OCI-LY1 (cell line): ENCODE data around the gene TSHR.

Source experiments
- H2AFZ ChIP-seq: fragments of 200-600 bp; sonication (generic), shearing (Covaris generic); 2 replicates; pipeline ENCODE4 v1.6.0; 2014; ENCODE audit warnings: antibody characterized with exemption, mild to moderate bottlenecking, low read length
- H3F3A ChIP-seq: fragments of 200-600 bp; sonication (generic), shearing (Covaris generic); 2 replicates; pipeline ENCODE4 v1.6.0; 2014; ENCODE audit warnings: mild to moderate bottlenecking, antibody characterized with exemption, low read length, moderate library complexity; ENCODE audit not compliant: insufficient read depth
- H3K27ac ChIP-seq: fragments of 200-600 bp; sonication (generic); 2 replicates; pipeline ENCODE4 v1.5.1; 2014; ENCODE audit warnings: low read length, mixed run types, mild to moderate bottlenecking, low read depth; ENCODE audit not compliant: poor library complexity, severe bottlenecking
- H3K27me3 ChIP-seq: fragments of 200-600 bp; sonication (generic); 2 replicates; pipeline ENCODE4 v1.6.0; 2014; ENCODE audit warnings: antibody characterized with exemption, mild to moderate bottlenecking, low read length, moderate library complexity; ENCODE audit not compliant: insufficient read depth
- H3K36me3 ChIP-seq: fragments of 200-600 bp; sonication (generic); 2 replicates; pipeline ENCODE4 v1.6.1; 2014; ENCODE audit warnings: mild to moderate bottlenecking, antibody characterized with exemption, low read length, moderate library complexity, mixed read lengths; ENCODE audit not compliant: insufficient read depth
- H3K4me1 ChIP-seq: fragments of 200-600 bp; sonication (generic); 2 replicates; pipeline ENCODE4 v1.5.1; 2014; ENCODE audit warnings: mild to moderate bottlenecking, low read length, moderate library complexity; ENCODE audit not compliant: insufficient read depth, severe bottlenecking
- H3K4me2 ChIP-seq: fragments of 200-600 bp; sonication (generic), shearing (Covaris generic); 2 replicates; pipeline ENCODE4 v1.6.1; 2014; ENCODE audit warnings: low read length
- H3K4me3 ChIP-seq: fragments of 200-600 bp; sonication (generic); 2 replicates; pipeline ENCODE4 v1.5.1; 2014; ENCODE audit warnings: low read length, low read depth, mild to moderate bottlenecking, mixed read lengths; ENCODE audit not compliant: poor library complexity, severe bottlenecking
- H3K79me2 ChIP-seq: fragments of 200-600 bp; shearing (Covaris generic); 2 replicates; pipeline ENCODE4 v1.6.1; 2016; ENCODE audit warnings: mixed run types, low read length, mixed read lengths; ENCODE audit not compliant: insufficient read depth
- H3K9ac ChIP-seq: fragments of 200-600 bp; sonication (generic), shearing (Covaris generic); 2 replicates; pipeline ENCODE4 v1.6.1; 2014; ENCODE audit warnings: mild to moderate bottlenecking, low read length, mixed read lengths
- H3K9me2 ChIP-seq: fragments of 200-600 bp; sonication (generic), shearing (Covaris generic); 2 replicates; pipeline ENCODE4 v1.6.1; 2014; ENCODE audit warnings: low read depth, mild to moderate bottlenecking, low read length, mixed read lengths
- H3K9me3 ChIP-seq: fragments of 200-600 bp; shearing (Covaris generic); 2 replicates; pipeline ENCODE4 v1.6.1; 2014; ENCODE audit warnings: low read length, mixed read lengths
- H4K20me1 ChIP-seq: fragments of 200-600 bp; sonication (generic), shearing (Covaris generic); 2 replicates; pipeline ENCODE4 v1.6.0; 2016; ENCODE audit warnings: mild to moderate bottlenecking, low read length; ENCODE audit not compliant: insufficient read depth
- CTCF ChIP-seq: fragments of 200-600 bp; sonication (generic), shearing (Covaris generic); IDR thresholded peaks from 2 replicates; pipeline ENCODE4 v1.5.1; 2017; ENCODE audit warnings: mild to moderate bottlenecking, antibody characterized with exemption, low read length, moderate library complexity, mixed read lengths
- EZH2 ChIP-seq: fragments of 200-600 bp; sonication (generic), shearing (Covaris generic); IDR thresholded peaks from 2 replicates; pipeline ENCODE4 v1.8.0; 2017; ENCODE audit warnings: borderline replicate concordance, mixed run types, mild to moderate bottlenecking, antibody characterized with exemption, low read length, moderate library complexity, mixed read lengths

The TSHR gene

GRCh38 chr14:80965037-80965436 lies 9.6 kb downstream of the TSHR start:
- Histone ChIP-seq H2AFZ (no peak overlapping the region), H3K36me3 (no peaks in the 10 kb centered on the region), H3F3A (no peaks in the 10 kb centered on the region), H4K20me1 (no peaks in the 10 kb centered on the region), H3K9me2 (no peaks in the 10 kb centered on the region), H3K27ac (no peak overlapping the region), H3K4me3 (no peak overlapping the region), H3K4me2 (no peak overlapping the region), H3K4me1 (peaks cover 10% of the 10 kb centered on the region), H3K79me2 (no peaks in the 10 kb centered on the region), H3K9ac (no peak overlapping the region), H3K9me3 (no peaks in the 10 kb centered on the region), H3K27me3 (no peaks in the 10 kb centered on the region)
- TF ChIP-seq EZH2 (no peak), CTCF (no peak)

GRCh38 chr14:80973931-80974641 lies 18.7 kb downstream of the TSHR start:
- no peak for TF ChIP-seq CTCF
- no peak for TF ChIP-seq EZH2
- H3K9me3 ChIP-seq: no peaks in the 10 kb centered on the region
- peaks cover 12% of the 10 kb centered on the region for H3K4me1 ChIP-seq
- no peaks in the 10 kb centered on the region for H3K9me2 ChIP-seq
- no peak overlapping the region for H3K9ac ChIP-seq
- H4K20me1 ChIP-seq: no peaks in the 10 kb centered on the region
- H3K27ac ChIP-seq: no peak overlapping the region
- H3K27me3 ChIP-seq: no peaks in the 10 kb centered on the region
- H3K36me3 ChIP-seq: no peaks in the 10 kb centered on the region
- H3F3A ChIP-seq: no peaks in the 10 kb centered on the region
- no peak overlapping the region for H3K4me2 ChIP-seq
- no peak overlapping the region for H2AFZ ChIP-seq
- no peak overlapping the region for H3K4me3 ChIP-seq
- H3K79me2 ChIP-seq: no peaks in the 10 kb centered on the region

GRCh38 chr14:80974679-80975078 lies 19.3 kb downstream of the TSHR start:
- Histone ChIP-seq H3F3A (no peaks in the 10 kb centered on the region), H3K36me3 (no peaks in the 10 kb centered on the region), H3K27me3 (no peaks in the 10 kb centered on the region), H4K20me1 (no peaks in the 10 kb centered on the region), H2AFZ (no peak overlapping the region), H3K4me2 (no peak overlapping the region), H3K9me3 (no peaks in the 10 kb centered on the region), H3K4me1 (peaks cover 12% of the 10 kb centered on the region), H3K79me2 (no peaks in the 10 kb centered on the region), H3K9ac (no peak overlapping the region), H3K27ac (no peak overlapping the region), H3K4me3 (no peak overlapping the region), H3K9me2 (no peaks in the 10 kb centered on the region)
- TF ChIP-seq EZH2 (no peak), CTCF (no peak)
